ENCODE measurements around the gene PDE10A. TPM values are rescaled to one million over a fixed set of nuclear protein-coding genes. Genes with fewer than 3 reads are reported as not detected.

Gene PDE10A
- total RNA-seq, 1 experiment from 2014 or later: 3.1 TPM

GRCh38 chr6:165519316-165519715 lies 143.7 kb downstream of the PDE10A start:
- H3K4me3 Mint-ChIP-seq: no peak overlapping the region
- ChIA-PET CTCF (no interaction called here), POLR2A (no interaction called here)
- peaks cover 7% of the 10 kb centered on the region for H3K4me1 Mint-ChIP-seq
- TF ChIP-seq ZNF396 (CRISPR knock-in tag; IDR thresholded peaks at IDR 0.05; ENCODE audit: borderline replicate concordance) (no peak), AR (CRISPR knock-in tag; IDR thresholded peaks at IDR 0.05) (no peak), ATF1 (CRISPR knock-in tag; IDR thresholded peaks at IDR 0.05) (no peak), SMAD3 (CRISPR knock-in tag; IDR thresholded peaks at IDR 0.05; ENCODE audit: borderline replicate concordance) (no peak), ZNF138 (CRISPR knock-in tag; conservative IDR thresholded peaks at IDR 0.05) (no peak), ELF4 (CRISPR knock-in tag; IDR thresholded peaks at IDR 0.05; ENCODE audit: low read depth) (no peak), FOXP4 (CRISPR knock-in tag; IDR thresholded peaks at IDR 0.05) (no peak)
- TF ChIP-seq, protein P1, sequence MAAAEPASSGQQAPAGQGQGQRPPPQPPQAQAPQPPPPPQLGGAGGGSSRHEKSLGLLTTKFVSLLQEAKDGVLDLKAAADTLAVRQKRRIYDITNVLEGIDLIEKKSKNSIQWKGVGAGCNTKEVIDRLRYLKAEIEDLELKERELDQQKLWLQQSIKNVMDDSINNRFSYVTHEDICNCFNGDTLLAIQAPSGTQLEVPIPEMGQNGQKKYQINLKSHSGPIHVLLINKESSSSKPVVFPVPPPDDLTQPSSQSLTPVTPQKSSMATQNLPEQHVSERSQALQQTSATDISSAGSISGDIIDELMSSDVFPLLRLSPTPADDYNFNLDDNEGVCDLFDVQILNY (CRISPR knock-in tag; IDR thresholded peaks at IDR 0.05): no peak
- TF ChIP-seq, protein P2, sequence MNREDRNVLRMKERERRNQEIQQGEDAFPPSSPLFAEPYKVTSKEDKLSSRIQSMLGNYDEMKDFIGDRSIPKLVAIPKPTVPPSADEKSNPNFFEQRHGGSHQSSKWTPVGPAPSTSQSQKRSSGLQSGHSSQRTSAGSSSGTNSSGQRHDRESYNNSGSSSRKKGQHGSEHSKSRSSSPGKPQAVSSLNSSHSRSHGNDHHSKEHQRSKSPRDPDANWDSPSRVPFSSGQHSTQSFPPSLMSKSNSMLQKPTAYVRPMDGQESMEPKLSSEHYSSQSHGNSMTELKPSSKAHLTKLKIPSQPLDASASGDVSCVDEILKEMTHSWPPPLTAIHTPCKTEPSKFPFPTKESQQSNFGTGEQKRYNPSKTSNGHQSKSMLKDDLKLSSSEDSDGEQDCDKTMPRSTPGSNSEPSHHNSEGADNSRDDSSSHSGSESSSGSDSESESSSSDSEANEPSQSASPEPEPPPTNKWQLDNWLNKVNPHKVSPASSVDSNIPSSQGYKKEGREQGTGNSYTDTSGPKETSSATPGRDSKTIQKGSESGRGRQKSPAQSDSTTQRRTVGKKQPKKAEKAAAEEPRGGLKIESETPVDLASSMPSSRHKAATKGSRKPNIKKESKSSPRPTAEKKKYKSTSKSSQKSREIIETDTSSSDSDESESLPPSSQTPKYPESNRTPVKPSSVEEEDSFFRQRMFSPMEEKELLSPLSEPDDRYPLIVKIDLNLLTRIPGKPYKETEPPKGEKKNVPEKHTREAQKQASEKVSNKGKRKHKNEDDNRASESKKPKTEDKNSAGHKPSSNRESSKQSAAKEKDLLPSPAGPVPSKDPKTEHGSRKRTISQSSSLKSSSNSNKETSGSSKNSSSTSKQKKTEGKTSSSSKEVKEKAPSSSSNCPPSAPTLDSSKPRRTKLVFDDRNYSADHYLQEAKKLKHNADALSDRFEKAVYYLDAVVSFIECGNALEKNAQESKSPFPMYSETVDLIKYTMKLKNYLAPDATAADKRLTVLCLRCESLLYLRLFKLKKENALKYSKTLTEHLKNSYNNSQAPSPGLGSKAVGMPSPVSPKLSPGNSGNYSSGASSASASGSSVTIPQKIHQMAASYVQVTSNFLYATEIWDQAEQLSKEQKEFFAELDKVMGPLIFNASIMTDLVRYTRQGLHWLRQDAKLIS (CRISPR knock-in tag; IDR thresholded peaks at IDR 0.05; ENCODE audit: borderline replicate concordance): no peak
- TF ChIP-seq, protein P3, sequence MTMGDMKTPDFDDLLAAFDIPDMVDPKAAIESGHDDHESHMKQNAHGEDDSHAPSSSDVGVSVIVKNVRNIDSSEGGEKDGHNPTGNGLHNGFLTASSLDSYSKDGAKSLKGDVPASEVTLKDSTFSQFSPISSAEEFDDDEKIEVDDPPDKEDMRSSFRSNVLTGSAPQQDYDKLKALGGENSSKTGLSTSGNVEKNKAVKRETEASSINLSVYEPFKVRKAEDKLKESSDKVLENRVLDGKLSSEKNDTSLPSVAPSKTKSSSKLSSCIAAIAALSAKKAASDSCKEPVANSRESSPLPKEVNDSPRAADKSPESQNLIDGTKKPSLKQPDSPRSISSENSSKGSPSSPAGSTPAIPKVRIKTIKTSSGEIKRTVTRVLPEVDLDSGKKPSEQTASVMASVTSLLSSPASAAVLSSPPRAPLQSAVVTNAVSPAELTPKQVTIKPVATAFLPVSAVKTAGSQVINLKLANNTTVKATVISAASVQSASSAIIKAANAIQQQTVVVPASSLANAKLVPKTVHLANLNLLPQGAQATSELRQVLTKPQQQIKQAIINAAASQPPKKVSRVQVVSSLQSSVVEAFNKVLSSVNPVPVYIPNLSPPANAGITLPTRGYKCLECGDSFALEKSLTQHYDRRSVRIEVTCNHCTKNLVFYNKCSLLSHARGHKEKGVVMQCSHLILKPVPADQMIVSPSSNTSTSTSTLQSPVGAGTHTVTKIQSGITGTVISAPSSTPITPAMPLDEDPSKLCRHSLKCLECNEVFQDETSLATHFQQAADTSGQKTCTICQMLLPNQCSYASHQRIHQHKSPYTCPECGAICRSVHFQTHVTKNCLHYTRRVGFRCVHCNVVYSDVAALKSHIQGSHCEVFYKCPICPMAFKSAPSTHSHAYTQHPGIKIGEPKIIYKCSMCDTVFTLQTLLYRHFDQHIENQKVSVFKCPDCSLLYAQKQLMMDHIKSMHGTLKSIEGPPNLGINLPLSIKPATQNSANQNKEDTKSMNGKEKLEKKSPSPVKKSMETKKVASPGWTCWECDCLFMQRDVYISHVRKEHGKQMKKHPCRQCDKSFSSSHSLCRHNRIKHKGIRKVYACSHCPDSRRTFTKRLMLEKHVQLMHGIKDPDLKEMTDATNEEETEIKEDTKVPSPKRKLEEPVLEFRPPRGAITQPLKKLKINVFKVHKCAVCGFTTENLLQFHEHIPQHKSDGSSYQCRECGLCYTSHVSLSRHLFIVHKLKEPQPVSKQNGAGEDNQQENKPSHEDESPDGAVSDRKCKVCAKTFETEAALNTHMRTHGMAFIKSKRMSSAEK (CRISPR knock-in tag; IDR thresholded peaks at IDR 0.05; ENCODE audit: borderline replicate concordance): no peak
- ATAC-seq: no peak
- no peaks in the 10 kb centered on the region for H3K36me3 Mint-ChIP-seq
- no peak overlapping the region for H3K27ac Mint-ChIP-seq
- DNase-seq (ENCODE audit: low spot score): no peak
- no peaks in the 10 kb centered on the region for H3K9me3 Mint-ChIP-seq
- H3K27me3 Mint-ChIP-seq (ENCODE audit: low read depth): no peaks in the 10 kb centered on the region

Data from WTC11 (cell line).